Neural progenitor cell (in vitro differentiated cells): ENCODE results near the gene HHAT. TPM values are rescaled to one million over a fixed set of nuclear protein-coding genes. Genes with fewer than 3 reads are reported as not detected.

Experiments
- DNase-seq: peaks from one replicate; pipeline ENCODE4 v3.0.0-alpha.2; 2016; ENCODE audit warnings: low spot score
- H2AFZ ChIP-seq: fragments of 200-600 bp; sonication (generic); replicated peaks from 2 replicates; pipeline ENCODE4 v1.6.1; 2016; ENCODE audit warnings: antibody characterized with exemption
- H3F3A ChIP-seq: fragments of 200-600 bp; sonication (generic); 2 replicates; pipeline ENCODE4 v1.6.1; 2016; ENCODE audit warnings: antibody characterized with exemption, low read depth
- H3K27ac ChIP-seq: fragments of 200-600 bp; sonication (generic); 2 replicates; pipeline ENCODE4 v1.5.1; 2016; ENCODE audit warnings: mild to moderate bottlenecking
- H3K27me3 ChIP-seq: fragments of 200-600 bp; sonication (generic); 2 replicates; pipeline ENCODE4 v1.6.1; 2016; ENCODE audit warnings: mild to moderate bottlenecking, moderate library complexity
- H3K36me3 ChIP-seq: fragments of 200-600 bp; sonication (generic); 2 replicates; pipeline ENCODE4 v1.5.1; 2016
- H3K4me1 ChIP-seq: fragments of 200-600 bp; sonication (generic); 2 replicates; pipeline ENCODE4 v1.6.1; 2016; ENCODE audit warnings: mixed run types
- H3K4me2 ChIP-seq: fragments of 200-600 bp; sonication (generic); 2 replicates; pipeline ENCODE4 v1.6.1; 2016
- H3K4me3 ChIP-seq: fragments of 200-600 bp; sonication (generic); 2 replicates; pipeline ENCODE4 v1.5.1; 2016
- H3K79me2 ChIP-seq: fragments of 200-600 bp; sonication (generic); 2 replicates; pipeline ENCODE4 v1.6.1; 2016; ENCODE audit warnings: low read depth
- H3K9ac ChIP-seq: fragments of 200-600 bp; sonication (generic); 2 replicates; pipeline ENCODE4 v1.6.1; 2016
- H3K9me3 ChIP-seq: fragments of 200-600 bp; sonication (generic); 2 replicates; pipeline ENCODE4 v1.5.1; 2016; ENCODE audit warnings: low read depth
- H4K20me1 ChIP-seq: fragments of 200-600 bp; sonication (generic); 2 replicates; pipeline ENCODE4 v1.6.1; 2016; ENCODE audit warnings: low read depth
- H3K27ac Mint-ChIP-seq: 3 replicates; pipeline ENCODE4 v1.8.0; 2021; ENCODE audit warnings: mixed read lengths
- H3K27me3 Mint-ChIP-seq: 2 replicates; pipeline ENCODE4 v1.8.0; 2022; ENCODE audit warnings: low read depth, mild to moderate bottlenecking, inconsistent platforms, moderate library complexity, mixed read lengths; ENCODE audit not compliant: insufficient read depth
- H3K36me3 Mint-ChIP-seq: 3 replicates; pipeline ENCODE4 v1.8.0; 2021; ENCODE audit warnings: mixed read lengths
- H3K4me1 Mint-ChIP-seq: 3 replicates; pipeline ENCODE4 v1.8.0; 2021; ENCODE audit warnings: mixed read lengths
- H3K4me3 Mint-ChIP-seq: 3 replicates; pipeline ENCODE4 v1.8.0; 2021; ENCODE audit warnings: mild to moderate bottlenecking, moderate library complexity, mixed read lengths
- H3K9me3 Mint-ChIP-seq: 3 replicates; pipeline ENCODE4 v1.8.0; 2020; ENCODE audit warnings: mixed read lengths
- EZH2 ChIP-seq: fragments of 200-600 bp; sonication (generic); IDR thresholded peaks from 2 replicates; pipeline ENCODE4 v1.6.1; 2017; ENCODE audit warnings: antibody characterized with exemption, mild to moderate bottlenecking, moderate library complexity
- EZH2phosphoT487 ChIP-seq: fragments of 200-600 bp; sonication (generic); IDR thresholded peaks from 2 replicates; pipeline ENCODE4 v1.6.1; 2017; ENCODE audit warnings: antibody characterized with exemption
- total RNA-seq: library from RNA; depleted of rRNA; stranded (reverse); fragments of >200 nt; gene quantifications from 2 replicates; pipeline ENCODE4 v1.2.3, GENCODE V29; 2015; ENCODE audit warnings: low replicate concordance
- TF ChIP-seq, protein P1 (sequence below): fragments of 200-600 bp; sonication (generic); IDR thresholded peaks from 2 replicates; pipeline ENCODE4 v1.5.1; 2017; ENCODE audit warnings: antibody characterized with exemption, mild to moderate bottlenecking

HHAT gene
- total RNA-seq, 1 donor from 2014 or later = 10.3 TPM

DNA sequence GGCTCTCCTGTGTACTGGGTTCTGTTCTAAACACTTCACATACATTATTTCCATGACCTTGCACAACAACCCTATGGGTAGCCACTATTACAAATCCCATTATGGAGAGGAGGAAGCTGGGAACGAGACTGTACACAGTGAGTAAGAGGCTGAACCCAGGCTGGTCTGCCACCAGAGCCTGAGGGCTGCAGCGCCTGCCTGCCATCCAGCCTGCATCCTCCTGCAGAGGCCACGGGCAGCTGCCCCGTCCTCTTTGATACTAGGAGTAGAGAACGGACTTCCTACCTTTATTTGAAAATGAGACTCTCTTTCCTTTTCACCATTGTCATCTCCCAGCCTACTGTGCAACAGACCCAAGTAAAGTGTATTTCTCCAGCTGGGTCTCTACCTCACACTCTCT, 370.0 kb downstream of the HHAT start:
- H3K79me2 ChIP-seq = no peaks in the 10 kb centered on the region
- no peak for DNase-seq
- Mint-ChIP-seq H3K4me1 (peaks cover 13% of the 10 kb centered on the region), H3K4me3 (no peak overlapping the region), H3K27ac (no peak overlapping the region), H3K36me3 (no peaks in the 10 kb centered on the region), H3K27me3 (peaks cover 2% of the 10 kb centered on the region), H3K9me3 (peaks cover 3% of the 10 kb centered on the region)
- peaks cover 4% of the 10 kb centered on the region for H3K9me3 ChIP-seq
- H3K4me3 ChIP-seq = no peak overlapping the region
- no peaks in the 10 kb centered on the region for H3K36me3 ChIP-seq
- no peak overlapping the region for H2AFZ ChIP-seq
- no peak overlapping the region for H3K4me2 ChIP-seq
- H4K20me1 ChIP-seq = no peaks in the 10 kb centered on the region
- no peaks in the 10 kb centered on the region for H3K27me3 ChIP-seq
- no peaks in the 10 kb centered on the region for H3F3A ChIP-seq
- H3K9ac ChIP-seq = no peak overlapping the region
- H3K27ac ChIP-seq = no peak overlapping the region
- peaks cover 5% of the 10 kb centered on the region for H3K4me1 ChIP-seq
- TF ChIP-seq, protein P1, sequence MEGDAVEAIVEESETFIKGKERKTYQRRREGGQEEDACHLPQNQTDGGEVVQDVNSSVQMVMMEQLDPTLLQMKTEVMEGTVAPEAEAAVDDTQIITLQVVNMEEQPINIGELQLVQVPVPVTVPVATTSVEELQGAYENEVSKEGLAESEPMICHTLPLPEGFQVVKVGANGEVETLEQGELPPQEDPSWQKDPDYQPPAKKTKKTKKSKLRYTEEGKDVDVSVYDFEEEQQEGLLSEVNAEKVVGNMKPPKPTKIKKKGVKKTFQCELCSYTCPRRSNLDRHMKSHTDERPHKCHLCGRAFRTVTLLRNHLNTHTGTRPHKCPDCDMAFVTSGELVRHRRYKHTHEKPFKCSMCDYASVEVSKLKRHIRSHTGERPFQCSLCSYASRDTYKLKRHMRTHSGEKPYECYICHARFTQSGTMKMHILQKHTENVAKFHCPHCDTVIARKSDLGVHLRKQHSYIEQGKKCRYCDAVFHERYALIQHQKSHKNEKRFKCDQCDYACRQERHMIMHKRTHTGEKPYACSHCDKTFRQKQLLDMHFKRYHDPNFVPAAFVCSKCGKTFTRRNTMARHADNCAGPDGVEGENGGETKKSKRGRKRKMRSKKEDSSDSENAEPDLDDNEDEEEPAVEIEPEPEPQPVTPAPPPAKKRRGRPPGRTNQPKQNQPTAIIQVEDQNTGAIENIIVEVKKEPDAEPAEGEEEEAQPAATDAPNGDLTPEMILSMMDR = no peak
- TF ChIP-seq EZH2 = no peak
- no peak for TF ChIP-seq EZH2phosphoT487

DNA sequence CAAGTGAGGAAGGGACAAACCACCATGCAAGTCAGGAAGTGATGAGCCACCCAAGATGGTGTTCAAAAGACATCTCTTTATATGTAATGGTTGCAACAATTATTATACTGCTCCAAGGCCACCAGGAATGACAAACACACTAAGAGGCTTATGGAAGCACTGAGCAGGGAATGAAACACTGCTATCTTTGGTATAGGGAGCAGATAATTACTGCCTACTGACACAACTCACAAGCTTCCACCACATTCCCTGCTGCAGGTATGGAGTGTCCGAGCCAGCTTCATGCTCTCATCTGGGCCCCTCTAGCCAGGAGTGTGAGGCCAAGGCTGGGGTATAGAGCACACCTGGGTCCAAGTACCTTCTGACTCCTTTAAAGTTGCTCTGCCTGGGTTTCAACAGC, 371.4 kb downstream of the HHAT start:
- no peak overlapping the region for H3K4me2 ChIP-seq
- H4K20me1 ChIP-seq = no peaks in the 10 kb centered on the region
- H3K4me1 ChIP-seq = peaks cover 5% of the 10 kb centered on the region
- peaks cover 2% of the 10 kb centered on the region for H3K27me3 Mint-ChIP-seq
- H3K79me2 ChIP-seq = no peaks in the 10 kb centered on the region
- H3K9ac ChIP-seq = no peak overlapping the region
- H3K9me3 Mint-ChIP-seq = peaks cover 3% of the 10 kb centered on the region
- no peak for TF ChIP-seq EZH2phosphoT487
- TF ChIP-seq EZH2 = no peak
- TF ChIP-seq, protein P1 = no peak
- H3K4me3 ChIP-seq = no peak overlapping the region
- H3K27ac Mint-ChIP-seq = no peak overlapping the region
- no peaks in the 10 kb centered on the region for H3K36me3 Mint-ChIP-seq
- H3K9me3 ChIP-seq = peaks cover 4% of the 10 kb centered on the region
- peaks cover 13% of the 10 kb centered on the region for H3K4me1 Mint-ChIP-seq
- H2AFZ ChIP-seq = no peak overlapping the region
- H3K27me3 ChIP-seq = no peaks in the 10 kb centered on the region
- H3K27ac ChIP-seq = no peak overlapping the region
- no peaks in the 10 kb centered on the region for H3F3A ChIP-seq
- H3K4me3 Mint-ChIP-seq = no peak overlapping the region
- no peak for DNase-seq
- no peaks in the 10 kb centered on the region for H3K36me3 ChIP-seq

DNA sequence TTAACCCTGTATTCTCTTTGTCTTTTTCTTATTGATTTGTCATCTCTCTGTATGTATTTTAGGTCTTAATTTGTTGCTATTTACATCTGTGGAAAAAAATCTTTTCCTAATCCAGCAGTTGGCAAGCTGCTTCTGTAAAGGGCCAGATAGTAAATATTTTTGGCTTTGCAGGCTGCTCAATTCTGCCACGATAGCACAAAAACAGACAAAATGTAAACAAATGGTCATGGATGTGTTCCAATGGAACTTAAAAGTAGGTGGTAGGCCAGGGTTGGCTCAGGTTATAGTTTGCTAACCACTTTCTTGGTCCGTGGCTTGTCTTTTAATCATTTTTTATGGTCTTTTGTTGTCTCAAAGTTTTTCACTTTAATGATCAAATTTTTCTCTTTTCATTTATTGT, 371.8 kb downstream of the HHAT start:
- Mint-ChIP-seq H3K9me3 (peaks cover 3% of the 10 kb centered on the region), H3K27ac (no peak overlapping the region), H3K27me3 (peaks cover 4% of the 10 kb centered on the region), H3K36me3 (no peaks in the 10 kb centered on the region), H3K4me1 (peaks cover 13% of the 10 kb centered on the region), H3K4me3 (no peak overlapping the region)
- Histone ChIP-seq H3K79me2 (no peaks in the 10 kb centered on the region), H4K20me1 (no peaks in the 10 kb centered on the region), H2AFZ (no peak overlapping the region), H3K4me2 (no peak overlapping the region), H3K4me1 (peaks cover 5% of the 10 kb centered on the region), H3K36me3 (no peaks in the 10 kb centered on the region), H3K27me3 (no peaks in the 10 kb centered on the region), H3K27ac (no peak overlapping the region), H3K4me3 (no peak overlapping the region), H3K9ac (no peak overlapping the region), H3K9me3 (peaks cover 4% of the 10 kb centered on the region), H3F3A (no peaks in the 10 kb centered on the region)
- no peak for TF ChIP-seq EZH2
- TF ChIP-seq EZH2phosphoT487 = no peak
- TF ChIP-seq, protein P1 = no peak
- no peak for DNase-seq

DNA sequence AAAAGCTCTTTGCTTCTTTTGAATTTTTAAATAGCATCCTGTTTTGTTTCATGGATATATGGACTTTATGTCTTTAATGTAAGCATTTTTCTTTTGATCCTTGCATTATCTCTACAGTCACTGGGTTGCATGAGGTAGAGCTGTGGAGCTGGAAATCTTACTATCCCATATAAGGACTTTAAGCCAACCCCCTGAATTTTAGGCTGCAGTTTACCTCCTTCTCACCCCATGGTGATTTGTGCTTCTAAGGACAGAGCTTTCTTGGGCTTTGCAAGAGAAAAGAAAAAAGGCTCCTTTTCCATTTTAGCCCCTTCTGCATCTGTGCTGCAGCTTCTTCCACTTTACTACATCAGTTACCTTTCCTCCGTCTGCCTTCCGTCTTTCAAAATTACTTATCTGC, 373.8 kb downstream of the HHAT start:
- H3K27me3 Mint-ChIP-seq = peaks cover 6% of the 10 kb centered on the region
- Histone ChIP-seq H2AFZ (no peak overlapping the region), H4K20me1 (no peaks in the 10 kb centered on the region), H3K36me3 (no peaks in the 10 kb centered on the region), H3K9me3 (peaks cover 4% of the 10 kb centered on the region), H3K4me3 (no peak overlapping the region), H3K4me2 (no peak overlapping the region), H3K27ac (no peak overlapping the region), H3K27me3 (no peaks in the 10 kb centered on the region), H3F3A (peaks cover 7% of the 10 kb centered on the region), H3K79me2 (no peaks in the 10 kb centered on the region), H3K9ac (no peak overlapping the region), H3K4me1 (peaks cover 13% of the 10 kb centered on the region)
- peaks cover 3% of the 10 kb centered on the region for H3K9me3 Mint-ChIP-seq
- DNase-seq = no peak
- TF ChIP-seq EZH2phosphoT487 (no peak), EZH2 (no peak)
- TF ChIP-seq, protein P1 = no peak
- peaks cover 6% of the 10 kb centered on the region for H3K4me1 Mint-ChIP-seq
- H3K27ac Mint-ChIP-seq = no peak overlapping the region
- H3K4me3 Mint-ChIP-seq = no peak overlapping the region
- no peaks in the 10 kb centered on the region for H3K36me3 Mint-ChIP-seq
